SK-N-SH treated with all-trans-retinoic acid at 6 μM for 48 hours (cell line): ENCODE results near the gene CGRRF1.
A peak's percentile ranks its signal among the peaks of the same experiment; 100 is the strongest.

Experiments used
- ATAC-seq: fragments of 200-7000 bp; cut with Tn5 transposase; 3 replicates; pipeline ENCODE4 v1.9.1; 2020; ENCODE audit warnings: mild to moderate bottlenecking, moderate library complexity
- ARNTL ChIP-seq: fragments of 450-650 bp; formaldehyde crosslinking; IDR thresholded peaks from 2 replicates; pipeline ENCODE4 v1.5.0; 2020; ENCODE audit warnings: low read depth, mild to moderate bottlenecking, moderate library complexity, borderline replicate concordance
- BACH2 ChIP-seq: fragments of 250-450 bp; sonication (Bioruptor Pico); IDR thresholded peaks from 2 replicates; pipeline ENCODE4 v1.9.0; 2021; ENCODE audit warnings: mild to moderate bottlenecking, borderline replicate concordance
- CREB5 ChIP-seq: fragments of 250-450 bp; sonication (Bioruptor Pico); IDR thresholded peaks from 2 replicates; pipeline ENCODE4 v1.5.1; 2020; ENCODE audit warnings: low read depth, mild to moderate bottlenecking, moderate library complexity
- CSDC2 ChIP-seq: fragments of 250-450 bp; sonication (Bioruptor Pico); IDR thresholded peaks from 2 replicates; pipeline ENCODE4 v1.5.0; 2020; ENCODE audit warnings: mild to moderate bottlenecking, moderate library complexity
- ESRRG ChIP-seq: fragments of 250-450 bp; sonication (Bioruptor Pico); IDR thresholded peaks from 2 replicates; pipeline ENCODE4 v1.6.1; 2021; ENCODE audit warnings: mild to moderate bottlenecking
- GLIS3 ChIP-seq: fragments of 250-450 bp; sonication (Bioruptor Pico); IDR thresholded peaks from 2 replicates; pipeline ENCODE4 v1.5.0; 2020; ENCODE audit warnings: mild to moderate bottlenecking, moderate library complexity
- ISL1 ChIP-seq: fragments of 250-450 bp; sonication (Bioruptor Pico); IDR thresholded peaks from 2 replicates; pipeline ENCODE4 v2.1.2; 2022; ENCODE audit warnings: mild to moderate bottlenecking, moderate library complexity
- OSR1 ChIP-seq: fragments of 250-450 bp; sonication (Bioruptor Pico); IDR thresholded peaks from 2 replicates; pipeline ENCODE4 v1.8.0; 2022; ENCODE audit warnings: moderate library complexity, mild to moderate bottlenecking, inconsistent platforms
- PPARA ChIP-seq: fragments of 250-450 bp; sonication (Bioruptor Pico); IDR thresholded peaks from 2 replicates; pipeline ENCODE4 v1.5.0; 2020; ENCODE audit warnings: mild to moderate bottlenecking, borderline replicate concordance
- SNAI2 ChIP-seq: fragments of 250-450 bp; sonication (Bioruptor Pico); IDR thresholded peaks from 2 replicates; pipeline ENCODE4 v1.5.0; 2020; ENCODE audit warnings: mild to moderate bottlenecking, moderate library complexity
- ZC3H10 ChIP-seq: fragments of 250-450 bp; sonication (Bioruptor Pico); IDR thresholded peaks from 2 replicates; pipeline ENCODE4 v1.5.1; 2021; ENCODE audit warnings: mild to moderate bottlenecking, moderate library complexity
- ZFP3 ChIP-seq: fragments of 250-450 bp; sonication (Bioruptor Pico); IDR thresholded peaks from 2 replicates; pipeline ENCODE4 v1.5.0; 2020; ENCODE audit warnings: mild to moderate bottlenecking, moderate library complexity
- ZFP30 ChIP-seq: fragments of 450-650 bp; formaldehyde crosslinking; IDR thresholded peaks from 2 replicates; pipeline ENCODE4 v1.5.0; 2022; ENCODE audit warnings: mild to moderate bottlenecking, moderate library complexity
- ZNF565 ChIP-seq: fragments of 450-650 bp; formaldehyde crosslinking; conservative IDR thresholded peaks from 2 replicates; pipeline ENCODE4 v1.5.0; 2020; ENCODE audit warnings: low read depth, mild to moderate bottlenecking, moderate library complexity
- ZNF70 ChIP-seq: fragments of 450-650 bp; formaldehyde crosslinking; IDR thresholded peaks from 2 replicates; pipeline ENCODE4 v1.5.0; 2020; ENCODE audit warnings: mild to moderate bottlenecking, moderate library complexity
- ZNF8 ChIP-seq: fragments of 450-650 bp; formaldehyde crosslinking; IDR thresholded peaks from 2 replicates; pipeline ENCODE4 v1.5.0; 2020; ENCODE audit warnings: mild to moderate bottlenecking, moderate library complexity
- TF ChIP-seq, protein P1 (sequence below): fragments of 250-450 bp; sonication (Bioruptor Pico); IDR thresholded peaks from 2 replicates; pipeline ENCODE4 v1.5.0; 2020; ENCODE audit warnings: mild to moderate bottlenecking, moderate library complexity
- TF ChIP-seq, protein P2 (sequence below): fragments of 250-450 bp; sonication (Bioruptor Pico); IDR thresholded peaks from 2 replicates; pipeline ENCODE4 v1.5.1; 2021; ENCODE audit warnings: mild to moderate bottlenecking, moderate library complexity
- TF ChIP-seq, protein P3 (sequence below): fragments of 250-450 bp; sonication (Bioruptor Pico); IDR thresholded peaks from 2 replicates; pipeline ENCODE4 v1.8.0; 2020; ENCODE audit warnings: mild to moderate bottlenecking, moderate library complexity, borderline replicate concordance

CGRRF1 gene

DNA sequence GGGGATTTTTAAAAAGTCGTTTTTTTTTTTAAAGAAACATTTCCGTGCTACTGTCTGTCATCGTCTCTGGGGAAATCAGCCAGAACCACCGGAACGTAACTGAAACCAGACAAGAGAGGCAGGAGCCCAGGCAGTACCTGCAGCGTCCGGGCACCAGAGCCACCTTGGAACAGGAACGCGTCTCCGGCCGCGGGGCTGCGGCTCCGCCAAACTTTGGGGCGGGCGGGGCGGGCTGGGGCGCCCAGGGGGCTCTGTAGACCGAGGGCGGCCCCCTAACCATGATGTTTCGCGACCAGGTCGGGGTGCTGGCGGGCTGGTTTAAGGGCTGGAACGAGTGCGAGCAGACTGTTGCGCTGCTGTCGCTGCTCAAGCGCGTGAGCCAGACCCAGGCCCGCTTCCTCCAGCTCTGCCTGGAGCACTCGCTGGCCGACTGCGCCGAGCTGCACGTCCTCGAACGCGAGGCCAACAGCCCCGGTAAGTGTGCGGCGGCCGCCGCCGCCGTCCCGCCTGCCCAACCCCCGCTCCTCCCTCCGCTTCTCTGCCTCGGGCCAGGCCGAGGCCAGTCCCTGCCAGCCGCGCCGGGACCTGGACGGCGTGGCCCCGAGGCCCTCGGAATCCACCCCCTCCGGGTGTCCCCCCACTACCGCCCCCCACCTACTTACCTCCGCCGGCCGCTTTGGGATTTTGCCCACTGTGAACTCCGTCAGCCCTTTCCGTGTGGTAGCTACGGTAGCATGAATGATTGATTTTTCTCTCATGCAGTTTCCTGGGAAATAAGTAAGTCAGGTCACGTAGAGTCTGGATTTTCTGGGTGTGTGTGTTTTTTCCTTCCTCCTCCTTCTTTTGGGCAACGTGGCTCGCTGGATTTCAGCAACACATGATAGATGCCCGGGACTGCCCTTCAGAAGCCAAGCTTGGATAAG is 58.2 kb downstream of the CGRRF1 start:
- ATAC-seq: peak; percentile 14
- TF ChIP-seq PPARA (CRISPR knock-in tag) (no peak), ZC3H10 (CRISPR knock-in tag) (no peak), CSDC2 (CRISPR knock-in tag) (no peak), ZNF70 (CRISPR knock-in tag) (no peak), GLIS3 (no peak), ISL1 (CRISPR knock-in tag) (no peak), SNAI2 (CRISPR knock-in tag) (no peak), ARNTL (no peak), OSR1 (CRISPR knock-in tag) (no peak)
- TF ChIP-seq, protein P1, sequence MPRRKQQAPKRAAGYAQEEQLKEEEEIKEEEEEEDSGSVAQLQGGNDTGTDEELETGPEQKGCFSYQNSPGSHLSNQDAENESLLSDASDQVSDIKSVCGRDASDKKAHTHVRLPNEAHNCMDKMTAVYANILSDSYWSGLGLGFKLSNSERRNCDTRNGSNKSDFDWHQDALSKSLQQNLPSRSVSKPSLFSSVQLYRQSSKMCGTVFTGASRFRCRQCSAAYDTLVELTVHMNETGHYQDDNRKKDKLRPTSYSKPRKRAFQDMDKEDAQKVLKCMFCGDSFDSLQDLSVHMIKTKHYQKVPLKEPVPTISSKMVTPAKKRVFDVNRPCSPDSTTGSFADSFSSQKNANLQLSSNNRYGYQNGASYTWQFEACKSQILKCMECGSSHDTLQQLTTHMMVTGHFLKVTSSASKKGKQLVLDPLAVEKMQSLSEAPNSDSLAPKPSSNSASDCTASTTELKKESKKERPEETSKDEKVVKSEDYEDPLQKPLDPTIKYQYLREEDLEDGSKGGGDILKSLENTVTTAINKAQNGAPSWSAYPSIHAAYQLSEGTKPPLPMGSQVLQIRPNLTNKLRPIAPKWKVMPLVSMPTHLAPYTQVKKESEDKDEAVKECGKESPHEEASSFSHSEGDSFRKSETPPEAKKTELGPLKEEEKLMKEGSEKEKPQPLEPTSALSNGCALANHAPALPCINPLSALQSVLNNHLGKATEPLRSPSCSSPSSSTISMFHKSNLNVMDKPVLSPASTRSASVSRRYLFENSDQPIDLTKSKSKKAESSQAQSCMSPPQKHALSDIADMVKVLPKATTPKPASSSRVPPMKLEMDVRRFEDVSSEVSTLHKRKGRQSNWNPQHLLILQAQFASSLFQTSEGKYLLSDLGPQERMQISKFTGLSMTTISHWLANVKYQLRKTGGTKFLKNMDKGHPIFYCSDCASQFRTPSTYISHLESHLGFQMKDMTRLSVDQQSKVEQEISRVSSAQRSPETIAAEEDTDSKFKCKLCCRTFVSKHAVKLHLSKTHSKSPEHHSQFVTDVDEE (CRISPR knock-in tag): no peak
- TF ChIP-seq, protein P2, sequence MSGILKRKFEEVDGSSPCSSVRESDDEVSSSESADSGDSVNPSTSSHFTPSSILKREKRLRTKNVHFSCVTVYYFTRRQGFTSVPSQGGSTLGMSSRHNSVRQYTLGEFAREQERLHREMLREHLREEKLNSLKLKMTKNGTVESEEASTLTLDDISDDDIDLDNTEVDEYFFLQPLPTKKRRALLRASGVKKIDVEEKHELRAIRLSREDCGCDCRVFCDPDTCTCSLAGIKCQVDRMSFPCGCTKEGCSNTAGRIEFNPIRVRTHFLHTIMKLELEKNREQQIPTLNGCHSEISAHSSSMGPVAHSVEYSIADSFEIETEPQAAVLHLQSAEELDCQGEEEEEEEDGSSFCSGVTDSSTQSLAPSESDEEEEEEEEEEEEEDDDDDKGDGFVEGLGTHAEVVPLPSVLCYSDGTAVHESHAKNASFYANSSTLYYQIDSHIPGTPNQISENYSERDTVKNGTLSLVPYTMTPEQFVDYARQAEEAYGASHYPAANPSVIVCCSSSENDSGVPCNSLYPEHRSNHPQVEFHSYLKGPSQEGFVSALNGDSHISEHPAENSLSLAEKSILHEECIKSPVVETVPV: no peak

GRCh38 chr14:54568821-54569595 is 59.3 kb downstream of the CGRRF1 start:
- TF ChIP-seq CSDC2 (CRISPR knock-in tag) (no peak), ZNF8 (CRISPR knock-in tag) (no peak), ISL1 (CRISPR knock-in tag) (no peak), ZFP30 (CRISPR knock-in tag) (no peak)
- ATAC-seq: no peak

DNA sequence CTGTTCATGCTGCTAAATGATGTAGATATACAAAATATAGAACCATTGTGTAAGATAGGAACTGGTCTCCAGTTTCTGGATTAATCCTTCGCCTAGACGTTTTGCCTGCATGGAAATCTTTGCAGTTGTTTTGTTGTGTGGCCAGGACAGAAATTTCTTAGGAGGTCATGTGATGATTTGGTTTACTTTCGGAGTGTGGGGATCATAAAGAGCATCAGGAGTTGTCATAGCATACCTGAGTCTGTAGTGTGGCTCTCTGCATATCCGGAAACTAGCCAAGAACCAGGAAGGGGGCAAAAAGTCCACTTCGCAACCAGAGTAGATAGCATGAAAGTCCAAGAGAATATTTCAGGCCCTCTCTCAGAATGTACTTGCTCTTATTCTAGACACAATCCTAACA is 60.3 kb downstream of the CGRRF1 start:
- no peak for TF ChIP-seq ZNF8 (CRISPR knock-in tag)
- no peak for TF ChIP-seq OSR1 (CRISPR knock-in tag)
- TF ChIP-seq ZFP30 (CRISPR knock-in tag): no peak
- TF ChIP-seq ARNTL: no peak
- TF ChIP-seq BACH2 (CRISPR knock-in tag): no peak
- TF ChIP-seq ESRRG (CRISPR knock-in tag): no peak
- TF ChIP-seq, protein P1 (CRISPR knock-in tag): no peak
- no peak for TF ChIP-seq ZNF70 (CRISPR knock-in tag)
- TF ChIP-seq, all 23 proteins: peak for 0
- no peak for ATAC-seq

- ATAC-seq: no peak
- no peak for TF ChIP-seq CREB5 (CRISPR knock-in tag)
- TF ChIP-seq, protein P1 (CRISPR knock-in tag): no peak
- TF ChIP-seq, protein P3, sequence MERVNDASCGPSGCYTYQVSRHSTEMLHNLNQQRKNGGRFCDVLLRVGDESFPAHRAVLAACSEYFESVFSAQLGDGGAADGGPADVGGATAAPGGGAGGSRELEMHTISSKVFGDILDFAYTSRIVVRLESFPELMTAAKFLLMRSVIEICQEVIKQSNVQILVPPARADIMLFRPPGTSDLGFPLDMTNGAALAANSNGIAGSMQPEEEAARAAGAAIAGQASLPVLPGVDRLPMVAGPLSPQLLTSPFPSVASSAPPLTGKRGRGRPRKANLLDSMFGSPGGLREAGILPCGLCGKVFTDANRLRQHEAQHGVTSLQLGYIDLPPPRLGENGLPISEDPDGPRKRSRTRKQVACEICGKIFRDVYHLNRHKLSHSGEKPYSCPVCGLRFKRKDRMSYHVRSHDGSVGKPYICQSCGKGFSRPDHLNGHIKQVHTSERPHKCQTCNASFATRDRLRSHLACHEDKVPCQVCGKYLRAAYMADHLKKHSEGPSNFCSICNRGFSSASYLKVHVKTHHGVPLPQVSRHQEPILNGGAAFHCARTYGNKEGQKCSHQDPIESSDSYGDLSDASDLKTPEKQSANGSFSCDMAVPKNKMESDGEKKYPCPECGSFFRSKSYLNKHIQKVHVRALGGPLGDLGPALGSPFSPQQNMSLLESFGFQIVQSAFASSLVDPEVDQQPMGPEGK: no peak
- no peak for TF ChIP-seq ZNF565 (CRISPR knock-in tag)
- no peak for TF ChIP-seq ZFP3 (CRISPR knock-in tag)
- no peak for TF ChIP-seq BACH2 (CRISPR knock-in tag)
- TF ChIP-seq GLIS3: no peak
- no peak for TF ChIP-seq CSDC2 (CRISPR knock-in tag)
Measured at GRCh38 chr14:54570631-54571415, 61.1 kb downstream of the CGRRF1 start.
